WTC11 (cell line): Measurements from ENCODE around the gene SLC22A13. TPM values are rescaled to one million over a fixed set of nuclear protein-coding genes. Genes with fewer than 3 reads are reported as not detected.

Experiments used
- ATAC-seq: fragments of 200-7000 bp; cut with Tn5 transposase; 2 replicates; pipeline ENCODE4 v1.10.0; 2021; ENCODE audit warnings: mild to moderate bottlenecking, moderate library complexity
- CTCF ChIA-PET: fragments of 300-600 bp; sonication (Branson Sonifier 250); formaldehyde crosslinking; loops from one replicate; lab custom pipeline; 2021; ENCODE audit warnings: antibody characterized with exemption; lab: Charles Lee
- POLR2A ChIA-PET: fragments of 350-600 bp; sonication (Branson Sonifier 250); formaldehyde crosslinking; loops from one replicate; lab custom pipeline; 2021; ENCODE audit warnings: antibody characterized with exemption; lab: Charles Lee
- DNase-seq: peaks from one replicate; pipeline ENCODE4 v3.0.0; 2021; ENCODE audit warnings: low spot score
- H3K27ac Mint-ChIP-seq: 2 replicates; pipeline ENCODE4 v1.8.0; 2021; ENCODE audit warnings: mixed read lengths
- H3K27me3 Mint-ChIP-seq: 2 replicates; pipeline ENCODE4 v1.8.0; 2021; ENCODE audit warnings: low read depth, mild to moderate bottlenecking, moderate library complexity, mixed read lengths
- H3K36me3 Mint-ChIP-seq: 2 replicates; pipeline ENCODE4 v1.8.0; 2021; ENCODE audit warnings: mixed read lengths
- H3K4me1 Mint-ChIP-seq: 2 replicates; pipeline ENCODE4 v1.8.0; 2022; ENCODE audit warnings: mixed read lengths
- H3K4me3 Mint-ChIP-seq: 2 replicates; pipeline ENCODE4 v1.8.0; 2021; ENCODE audit warnings: mild to moderate bottlenecking, moderate library complexity, mixed read lengths
- H3K9me3 Mint-ChIP-seq: 2 replicates; pipeline ENCODE4 v1.8.0; 2021; ENCODE audit warnings: mixed read lengths
- CBFB ChIP-seq: sonication (generic); formaldehyde crosslinking; IDR thresholded peaks from 2 replicates; pipeline ENCODE4 v1.8.1; 2022; ENCODE audit warnings: mild to moderate bottlenecking, low read depth, missing genetic modification reagents
- CREM ChIP-seq: sonication (generic); formaldehyde crosslinking; IDR thresholded peaks from 2 replicates; pipeline ENCODE4 v1.8.1; 2022; ENCODE audit warnings: mild to moderate bottlenecking, missing genetic modification reagents, moderate library complexity
- ETV6 ChIP-seq: sonication (generic); formaldehyde crosslinking; IDR thresholded peaks from 2 replicates; pipeline ENCODE4 v1.8.1; 2022; ENCODE audit warnings: mild to moderate bottlenecking, missing genetic modification reagents
- FOXK1 ChIP-seq: sonication (generic); formaldehyde crosslinking; IDR thresholded peaks from 2 replicates; pipeline ENCODE4 v1.8.0; 2022; ENCODE audit warnings: mild to moderate bottlenecking, moderate library complexity, missing genetic modification reagents
- GRHL2 ChIP-seq: fragments of 250-450 bp; sonication (Bioruptor Pico); IDR thresholded peaks from 2 replicates; pipeline ENCODE4 v1.8.0; 2022; ENCODE audit warnings: mild to moderate bottlenecking, moderate library complexity; ENCODE audit not compliant: insufficient replicate concordance, severe bottlenecking
- HMGA2 ChIP-seq: fragments of 250-450 bp; sonication (Bioruptor Pico); IDR thresholded peaks from 2 replicates; pipeline ENCODE4 v1.4.0; 2021; ENCODE audit warnings: mild to moderate bottlenecking, moderate library complexity
- JAZF1 ChIP-seq: fragments of 250-450 bp; sonication (Bioruptor Pico); IDR thresholded peaks from 2 replicates; pipeline ENCODE4 v1.9.0; 2021; ENCODE audit warnings: moderate library complexity, mild to moderate bottlenecking, inconsistent platforms
- NFE2L1 ChIP-seq: sonication (generic); formaldehyde crosslinking; IDR thresholded peaks from 2 replicates; pipeline ENCODE4 v1.8.1; 2023; ENCODE audit warnings: missing genetic modification reagents
- OVOL2 ChIP-seq: fragments of 250-450 bp; sonication (Bioruptor Pico); IDR thresholded peaks from 2 replicates; pipeline ENCODE4 v1.9.0; 2021; ENCODE audit warnings: mild to moderate bottlenecking, borderline replicate concordance
- PRRX2 ChIP-seq: fragments of 250-450 bp; sonication (Bioruptor Pico); IDR thresholded peaks from 2 replicates; pipeline ENCODE4 v1.8.0; 2021; ENCODE audit warnings: mild to moderate bottlenecking
- RELA ChIP-seq: sonication (generic); formaldehyde crosslinking; IDR thresholded peaks from 2 replicates; pipeline ENCODE4 v1.8.1; 2022; ENCODE audit warnings: missing genetic modification reagents, mild to moderate bottlenecking, borderline replicate concordance
- SMAD3 ChIP-seq: sonication (generic); formaldehyde crosslinking; IDR thresholded peaks from 2 replicates; pipeline ENCODE4 v1.8.0; 2022; ENCODE audit warnings: missing genetic modification reagents, mild to moderate bottlenecking, borderline replicate concordance
- SP1 ChIP-seq: sonication (generic); formaldehyde crosslinking; conservative IDR thresholded peaks from 2 replicates; pipeline ENCODE4 v1.8.1; 2022; ENCODE audit warnings: missing genetic modification reagents
- TEAD1 ChIP-seq: sonication (generic); formaldehyde crosslinking; IDR thresholded peaks from 2 replicates; pipeline ENCODE4 v1.8.0; 2022; ENCODE audit warnings: mild to moderate bottlenecking, missing genetic modification reagents
- ZBTB21 ChIP-seq: sonication (generic); formaldehyde crosslinking; IDR thresholded peaks from 2 replicates; pipeline ENCODE4 v1.8.1; 2023; ENCODE audit warnings: mild to moderate bottlenecking, missing genetic modification reagents, borderline replicate concordance
- ZNF232 ChIP-seq: sonication (generic); formaldehyde crosslinking; IDR thresholded peaks from 2 replicates; pipeline ENCODE4 v1.8.0; 2022; ENCODE audit warnings: mild to moderate bottlenecking, missing genetic modification reagents
- ZNF396 ChIP-seq: fragments of 250-450 bp; sonication (Bioruptor Pico); IDR thresholded peaks from 2 replicates; pipeline ENCODE4 v1.8.0; 2021; ENCODE audit warnings: mild to moderate bottlenecking, moderate library complexity, borderline replicate concordance
- ZNF423 ChIP-seq: fragments of 250-450 bp; sonication (Bioruptor Pico); IDR thresholded peaks from 2 replicates; pipeline ENCODE4 v2.1.2; 2022; ENCODE audit warnings: mild to moderate bottlenecking, moderate library complexity
- total RNA-seq: library from RNA; stranded (reverse); gene quantifications from 3 replicates; pipeline ENCODE4 v1.2.3, GENCODE V29; 2021
- TF ChIP-seq, protein P1 (sequence below): sonication (generic); formaldehyde crosslinking; IDR thresholded peaks from 2 replicates; pipeline ENCODE4 v1.8.1; 2022; ENCODE audit warnings: mild to moderate bottlenecking, missing genetic modification reagents, moderate library complexity, borderline replicate concordance
- TF ChIP-seq, protein P2 (sequence below): sonication (generic); formaldehyde crosslinking; IDR thresholded peaks from 2 replicates; pipeline ENCODE4 v1.8.1; 2022; ENCODE audit warnings: mild to moderate bottlenecking, moderate library complexity, missing genetic modification reagents
- TF ChIP-seq, protein P3 (sequence below): sonication (generic); formaldehyde crosslinking; IDR thresholded peaks from 2 replicates; pipeline ENCODE4 v1.8.1; 2023; ENCODE audit warnings: mild to moderate bottlenecking, missing genetic modification reagents
- TF ChIP-seq, protein P4 (sequence below): sonication (generic); formaldehyde crosslinking; IDR thresholded peaks from 2 replicates; pipeline ENCODE4 v1.8.1; 2022; ENCODE audit warnings: low read depth, mild to moderate bottlenecking, moderate library complexity, missing genetic modification reagents, borderline replicate concordance
- TF ChIP-seq, protein P5 (sequence below): sonication (generic); formaldehyde crosslinking; IDR thresholded peaks from 2 replicates; pipeline ENCODE4 v1.8.1; 2022; ENCODE audit warnings: low read depth, missing genetic modification reagents, borderline replicate concordance

Gene SLC22A13
- total RNA-seq, 1 experiment from 2014 or later = 0.42 TPM

DNA sequence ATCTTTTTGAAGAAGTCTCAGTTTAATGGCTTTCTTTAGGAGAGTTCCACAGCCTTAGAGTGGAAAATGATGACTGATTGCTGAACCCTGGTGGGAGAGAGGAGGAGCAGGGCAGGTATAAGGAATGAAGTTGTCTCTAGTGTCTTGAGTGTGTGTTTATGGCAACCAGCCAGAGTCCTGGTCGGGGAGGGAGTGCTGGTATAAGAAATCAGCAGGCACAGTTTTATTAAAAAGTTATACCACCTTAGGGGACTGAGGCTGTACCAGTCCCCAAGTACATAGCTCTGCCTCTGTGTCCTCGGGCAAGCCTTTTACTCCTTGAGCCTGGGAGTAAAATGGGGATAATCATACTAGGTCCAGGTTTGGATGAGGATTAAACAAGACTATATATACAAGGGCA, 46.3 kb downstream of the SLC22A13 start (continued):
- no peak for TF ChIP-seq NFE2L1 (CRISPR knock-in tag)
- TF ChIP-seq JAZF1 (CRISPR knock-in tag) = no peak
- TF ChIP-seq, all 79 proteins: peak for 0

DNA sequence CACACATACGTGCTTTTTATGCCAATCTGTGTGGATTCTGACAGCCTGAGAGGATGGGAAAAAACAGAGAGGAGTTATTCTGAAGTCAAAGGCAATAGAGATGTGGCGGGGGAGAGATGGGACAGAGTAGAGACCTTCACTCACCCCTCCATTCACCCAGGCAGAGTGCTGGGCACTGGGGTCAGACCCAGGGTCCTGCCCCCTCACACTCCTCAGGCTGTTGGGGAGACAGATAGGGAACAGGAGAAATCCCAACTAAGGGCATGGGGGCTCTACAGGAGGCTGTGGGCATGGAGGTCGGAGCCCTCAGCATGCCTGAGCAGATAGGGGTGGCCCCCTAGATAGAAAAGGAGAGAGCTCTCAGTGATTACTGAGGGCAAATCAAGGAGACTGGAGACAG, 46.7 kb downstream of the SLC22A13 start:
- TF ChIP-seq SMAD3 (CRISPR knock-in tag) (no peak), PRRX2 (CRISPR knock-in tag) (no peak), CBFB (CRISPR knock-in tag) (no peak), ZNF423 (CRISPR knock-in tag) (no peak), ZNF396 (no peak)
- TF ChIP-seq, protein P1, sequence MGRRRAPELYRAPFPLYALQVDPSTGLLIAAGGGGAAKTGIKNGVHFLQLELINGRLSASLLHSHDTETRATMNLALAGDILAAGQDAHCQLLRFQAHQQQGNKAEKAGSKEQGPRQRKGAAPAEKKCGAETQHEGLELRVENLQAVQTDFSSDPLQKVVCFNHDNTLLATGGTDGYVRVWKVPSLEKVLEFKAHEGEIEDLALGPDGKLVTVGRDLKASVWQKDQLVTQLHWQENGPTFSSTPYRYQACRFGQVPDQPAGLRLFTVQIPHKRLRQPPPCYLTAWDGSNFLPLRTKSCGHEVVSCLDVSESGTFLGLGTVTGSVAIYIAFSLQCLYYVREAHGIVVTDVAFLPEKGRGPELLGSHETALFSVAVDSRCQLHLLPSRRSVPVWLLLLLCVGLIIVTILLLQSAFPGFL (CRISPR knock-in tag) = no peak
- TF ChIP-seq, protein P2, sequence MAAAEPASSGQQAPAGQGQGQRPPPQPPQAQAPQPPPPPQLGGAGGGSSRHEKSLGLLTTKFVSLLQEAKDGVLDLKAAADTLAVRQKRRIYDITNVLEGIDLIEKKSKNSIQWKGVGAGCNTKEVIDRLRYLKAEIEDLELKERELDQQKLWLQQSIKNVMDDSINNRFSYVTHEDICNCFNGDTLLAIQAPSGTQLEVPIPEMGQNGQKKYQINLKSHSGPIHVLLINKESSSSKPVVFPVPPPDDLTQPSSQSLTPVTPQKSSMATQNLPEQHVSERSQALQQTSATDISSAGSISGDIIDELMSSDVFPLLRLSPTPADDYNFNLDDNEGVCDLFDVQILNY (CRISPR knock-in tag) = no peak
- ChIA-PET CTCF (no interaction called here), POLR2A (no interaction called here)
- H3K4me3 Mint-ChIP-seq = no peak overlapping the region
- peaks cover 6% of the 10 kb centered on the region; the same call in 1 of the 2 replicates for H3K4me1 Mint-ChIP-seq
- no peaks in the 10 kb centered on the region for H3K36me3 Mint-ChIP-seq
- no peaks in the 10 kb centered on the region; the same call in 1 of the 2 replicates for H3K27me3 Mint-ChIP-seq
- no peaks in the 10 kb centered on the region for H3K9me3 Mint-ChIP-seq
- no peak overlapping the region; the same call in 1 of the 2 replicates for H3K27ac Mint-ChIP-seq
- ATAC-seq (no peak), DNase-seq (no peak)

DNA sequence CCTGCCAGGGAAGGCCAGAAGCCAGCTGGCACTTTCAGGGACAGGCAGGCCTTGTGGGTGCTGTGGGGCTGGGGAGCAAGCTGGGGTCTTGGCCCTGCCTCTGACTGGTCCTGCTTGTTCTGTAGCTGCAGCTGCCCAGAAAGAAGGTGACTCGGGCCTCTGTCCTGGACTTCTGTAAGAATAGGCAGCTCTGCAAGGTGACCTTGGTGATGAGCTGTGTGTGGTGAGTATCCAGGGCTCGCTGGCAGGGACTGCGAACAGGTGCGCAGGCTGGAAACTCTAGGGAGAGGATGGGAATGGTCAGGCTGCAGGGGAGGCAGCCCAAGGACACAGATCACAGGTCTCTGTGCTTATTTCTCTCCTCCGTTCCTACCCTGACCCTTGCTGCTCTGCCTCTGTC, 47.7 kb downstream of the SLC22A13 start:
- no peak overlapping the region for H3K4me3 Mint-ChIP-seq
- no peaks in the 10 kb centered on the region for H3K36me3 Mint-ChIP-seq
- H3K9me3 Mint-ChIP-seq = no peaks in the 10 kb centered on the region
- DNase-seq = no peak
- no peaks in the 10 kb centered on the region; the same call in 1 of the 2 replicates for H3K27me3 Mint-ChIP-seq
- H3K27ac Mint-ChIP-seq = no peak overlapping the region
- CTCF ChIA-PET = no interaction called here
- peaks cover 6% of the 10 kb centered on the region; the same call in 1 of the 2 replicates for H3K4me1 Mint-ChIP-seq
- POLR2A ChIA-PET = no interaction called here
- no peak for ATAC-seq
- TF ChIP-seq, protein P1 (CRISPR knock-in tag) = no peak
- TF ChIP-seq CREM (no peak), ETV6 (CRISPR knock-in tag) (no peak), FOXK1 (CRISPR knock-in tag) (no peak), SMAD3 (CRISPR knock-in tag) (no peak), ZNF232 (CRISPR knock-in tag) (no peak), SP1 (CRISPR knock-in tag) (no peak)

DNA sequence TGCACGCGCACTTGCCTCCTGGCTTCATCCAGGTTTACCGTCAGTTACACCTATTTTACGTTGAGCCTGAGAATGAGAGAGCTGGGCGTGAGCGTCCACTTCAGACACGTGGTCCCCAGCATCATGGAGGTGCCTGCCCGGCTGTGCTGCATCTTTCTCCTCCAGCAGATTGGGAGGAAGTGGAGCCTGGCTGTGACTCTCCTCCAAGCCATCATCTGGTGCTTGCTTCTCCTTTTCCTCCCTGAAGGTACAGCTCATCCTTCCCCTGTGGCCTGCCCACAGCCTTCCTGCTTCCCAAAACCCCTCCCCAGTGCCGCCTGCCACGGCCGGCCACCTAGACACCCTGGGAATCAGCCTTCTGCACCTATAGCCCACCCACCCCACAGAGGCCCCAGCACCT, 48.1 kb downstream of the SLC22A13 start:
- peaks cover 6% of the 10 kb centered on the region; the same call in 1 of the 2 replicates for H3K4me1 Mint-ChIP-seq
- ChIA-PET POLR2A (no interaction called here), CTCF (no interaction called here)
- H3K4me3 Mint-ChIP-seq = no peak overlapping the region
- H3K27me3 Mint-ChIP-seq = no peaks in the 10 kb centered on the region; the same call in 1 of the 2 replicates
- H3K36me3 Mint-ChIP-seq = no peaks in the 10 kb centered on the region
- no peak overlapping the region for H3K27ac Mint-ChIP-seq
- H3K9me3 Mint-ChIP-seq = no peaks in the 10 kb centered on the region
- ATAC-seq (no peak), DNase-seq (no peak)
- TF ChIP-seq, protein P2 (CRISPR knock-in tag) = no peak
- TF ChIP-seq RELA (no peak), ZBTB21 (CRISPR knock-in tag) (no peak), JAZF1 (CRISPR knock-in tag) (no peak), ZNF396 (no peak), TEAD1 (CRISPR knock-in tag) (no peak), OVOL2 (CRISPR knock-in tag) (no peak), GRHL2 (CRISPR knock-in tag) (no peak), HMGA2 (no peak)
- TF ChIP-seq, protein P3, sequence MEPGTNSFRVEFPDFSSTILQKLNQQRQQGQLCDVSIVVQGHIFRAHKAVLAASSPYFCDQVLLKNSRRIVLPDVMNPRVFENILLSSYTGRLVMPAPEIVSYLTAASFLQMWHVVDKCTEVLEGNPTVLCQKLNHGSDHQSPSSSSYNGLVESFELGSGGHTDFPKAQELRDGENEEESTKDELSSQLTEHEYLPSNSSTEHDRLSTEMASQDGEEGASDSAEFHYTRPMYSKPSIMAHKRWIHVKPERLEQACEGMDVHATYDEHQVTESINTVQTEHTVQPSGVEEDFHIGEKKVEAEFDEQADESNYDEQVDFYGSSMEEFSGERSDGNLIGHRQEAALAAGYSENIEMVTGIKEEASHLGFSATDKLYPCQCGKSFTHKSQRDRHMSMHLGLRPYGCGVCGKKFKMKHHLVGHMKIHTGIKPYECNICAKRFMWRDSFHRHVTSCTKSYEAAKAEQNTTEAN (CRISPR knock-in tag) = no peak
- TF ChIP-seq, protein P4, sequence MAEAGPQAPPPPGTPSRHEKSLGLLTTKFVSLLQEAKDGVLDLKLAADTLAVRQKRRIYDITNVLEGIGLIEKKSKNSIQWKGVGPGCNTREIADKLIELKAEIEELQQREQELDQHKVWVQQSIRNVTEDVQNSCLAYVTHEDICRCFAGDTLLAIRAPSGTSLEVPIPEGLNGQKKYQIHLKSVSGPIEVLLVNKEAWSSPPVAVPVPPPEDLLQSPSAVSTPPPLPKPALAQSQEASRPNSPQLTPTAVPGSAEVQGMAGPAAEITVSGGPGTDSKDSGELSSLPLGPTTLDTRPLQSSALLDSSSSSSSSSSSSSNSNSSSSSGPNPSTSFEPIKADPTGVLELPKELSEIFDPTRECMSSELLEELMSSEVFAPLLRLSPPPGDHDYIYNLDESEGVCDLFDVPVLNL (CRISPR knock-in tag) = no peak
- TF ChIP-seq, protein P5, sequence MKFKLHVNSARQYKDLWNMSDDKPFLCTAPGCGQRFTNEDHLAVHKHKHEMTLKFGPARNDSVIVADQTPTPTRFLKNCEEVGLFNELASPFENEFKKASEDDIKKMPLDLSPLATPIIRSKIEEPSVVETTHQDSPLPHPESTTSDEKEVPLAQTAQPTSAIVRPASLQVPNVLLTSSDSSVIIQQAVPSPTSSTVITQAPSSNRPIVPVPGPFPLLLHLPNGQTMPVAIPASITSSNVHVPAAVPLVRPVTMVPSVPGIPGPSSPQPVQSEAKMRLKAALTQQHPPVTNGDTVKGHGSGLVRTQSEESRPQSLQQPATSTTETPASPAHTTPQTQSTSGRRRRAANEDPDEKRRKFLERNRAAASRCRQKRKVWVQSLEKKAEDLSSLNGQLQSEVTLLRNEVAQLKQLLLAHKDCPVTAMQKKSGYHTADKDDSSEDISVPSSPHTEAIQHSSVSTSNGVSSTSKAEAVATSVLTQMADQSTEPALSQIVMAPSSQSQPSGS = no peak
